AG04449 (cell line): Measurements from ENCODE around the gene CACNA1G.

ENCODE experiments used
- CTCF ChIA-PET: fragments of 350-600 bp; formaldehyde crosslinking; extraction: SDS; loops from one replicate; lab custom pipeline; 2021; ENCODE audit warnings: antibody characterized with exemption; lab: Yijun Ruan, JAX
- POLR2A ChIA-PET: fragments of 400-600, 350-600 bp; formaldehyde crosslinking; extraction: SDS; loops from one replicate; lab custom pipeline; 2020; ENCODE audit warnings: antibody characterized with exemption, inconsistent platforms; lab: Yijun Ruan, JAX
- DNase-seq: peaks from one replicate; pipeline ENCODE4 v3.0.0-alpha.2; 2010; ENCODE audit warnings: low read depth, low spot score
- H3K4me3 ChIP-seq: 2 replicates; pipeline ENCODE4 v1.5.1; 2011; ENCODE audit warnings: low read depth, mild to moderate bottlenecking, control low read depth, low read length
- CTCF ChIP-seq: IDR thresholded peaks from one replicate; pipeline ENCODE4 v1.5.1; 2011; ENCODE audit warnings: mild to moderate bottlenecking, moderate library complexity, low read length, control low read depth, inconsistent platforms; ENCODE audit not compliant: insufficient read depth; ENCODE audit errors: missing control alignments

Gene CACNA1G

GRCh38 chr17:50659179-50659578 is 98.7 kb downstream of the CACNA1G start:
- CTCF ChIA-PET, result interaction anchor here (1.1 to 4.2 kb wide), 4 partner anchors 13 to 20 kb away, joined by 3 to 16 read pairs (median 7); no protein-coding TSS in a partner anchor
- TF ChIP-seq CTCF, result no peak
- POLR2A ChIA-PET, result no interaction called here
- H3K4me3 ChIP-seq, result no peak overlapping the region
- DNase-seq, result no peak

- no peak overlapping the region for H3K4me3 ChIP-seq
- CTCF ChIA-PET, result interaction anchor here (0.8 to 4.2 kb wide), 10 partner anchors 8 to 109 kb away, joined by 3 to 18 read pairs (median 6); no protein-coding TSS in a partner anchor
- TF ChIP-seq CTCF, result no peak
- DNase-seq, result no peak
- POLR2A ChIA-PET, result interaction anchor here (2.7 kb wide), 1 partner anchor 21 kb away, joined by 20 read pairs; no protein-coding TSS in a partner anchor
Measured at GRCh38 chr17:50660042-50660886, 99.7 kb downstream of the CACNA1G start.

- no peak for DNase-seq
- no peak overlapping the region for H3K4me3 ChIP-seq
- CTCF ChIA-PET, result interaction anchor here (0.8 to 4.2 kb wide), 10 partner anchors 9 to 110 kb away, joined by 3 to 18 read pairs (median 6); no protein-coding TSS in a partner anchor
- no peak for TF ChIP-seq CTCF
- POLR2A ChIA-PET, result interaction anchor here (2.7 kb wide), 1 partner anchor 22 kb away, joined by 20 read pairs; no protein-coding TSS in a partner anchor
Measured at GRCh38 chr17:50660887-50661345, 100.4 kb downstream of the CACNA1G start.

GRCh38 chr17:50661348-50661747 is 100.8 kb downstream of the CACNA1G start:
- ChIA-PET CTCF (interaction anchor here (1.0 to 4.2 kb wide), 8 partner anchors 9 to 111 kb away, joined by 3 to 18 read pairs (median 7); no protein-coding TSS in a partner anchor), POLR2A (interaction anchor here (0.8 to 2.7 kb wide), 2 partner anchors 12 to 23 kb away, joined by 3 to 20 read pairs; no protein-coding TSS in a partner anchor)
- no peak overlapping the region for H3K4me3 ChIP-seq
- DNase-seq, result no peak
- no peak for TF ChIP-seq CTCF

GRCh38 chr17:50661795-50662391 is 101.4 kb downstream of the CACNA1G start:
- POLR2A ChIA-PET, result interaction anchor here (0.8 to 2.7 kb wide), 2 partner anchors 11 to 23 kb away, joined by 3 to 20 read pairs; no protein-coding TSS in a partner anchor

More at GRCh38 chr17:50661795-50662391, 101.4 kb downstream of the CACNA1G start:
- CTCF ChIA-PET, result interaction anchor here (1.0 to 4.2 kb wide), 6 partner anchors 9 to 111 kb away, joined by 3 to 18 read pairs (median 10); no protein-coding TSS in a partner anchor
- DNase-seq, result peak; percentile 52
- no peak for TF ChIP-seq CTCF
- H3K4me3 ChIP-seq, result no peak overlapping the region
